ENCODE data around the gene CYBA.
A peak's percentile ranks its signal among the peaks of the same experiment; 100 is the strongest.
"Not testable (repeated sequence)": the region's sequence is repeated elsewhere in the genome, so short reads cannot be mapped to it uniquely, and the experiment has no call there.

CYBA gene

DNA sequence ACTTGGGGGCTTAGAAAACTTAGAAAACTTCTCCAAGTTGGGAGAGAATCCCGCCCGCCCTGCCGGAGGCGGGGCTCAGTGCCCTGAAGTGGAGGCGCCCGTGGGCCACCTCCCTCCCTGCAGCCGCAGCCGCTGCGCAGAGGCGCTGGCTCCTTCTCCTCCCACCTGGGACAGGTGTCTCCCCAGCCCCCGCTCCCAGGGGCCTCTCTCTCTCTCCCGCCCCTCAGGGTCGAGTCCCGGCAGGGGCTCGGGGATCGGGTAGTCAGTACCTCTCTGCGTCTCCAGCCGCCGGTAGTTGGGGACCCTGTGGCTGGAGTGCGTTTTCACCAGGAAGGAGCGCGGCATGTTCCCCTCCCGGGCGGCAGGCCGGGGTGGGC, 35.2 kb upstream of the CYBA start:
- DNase-seq = no peak

DNA sequence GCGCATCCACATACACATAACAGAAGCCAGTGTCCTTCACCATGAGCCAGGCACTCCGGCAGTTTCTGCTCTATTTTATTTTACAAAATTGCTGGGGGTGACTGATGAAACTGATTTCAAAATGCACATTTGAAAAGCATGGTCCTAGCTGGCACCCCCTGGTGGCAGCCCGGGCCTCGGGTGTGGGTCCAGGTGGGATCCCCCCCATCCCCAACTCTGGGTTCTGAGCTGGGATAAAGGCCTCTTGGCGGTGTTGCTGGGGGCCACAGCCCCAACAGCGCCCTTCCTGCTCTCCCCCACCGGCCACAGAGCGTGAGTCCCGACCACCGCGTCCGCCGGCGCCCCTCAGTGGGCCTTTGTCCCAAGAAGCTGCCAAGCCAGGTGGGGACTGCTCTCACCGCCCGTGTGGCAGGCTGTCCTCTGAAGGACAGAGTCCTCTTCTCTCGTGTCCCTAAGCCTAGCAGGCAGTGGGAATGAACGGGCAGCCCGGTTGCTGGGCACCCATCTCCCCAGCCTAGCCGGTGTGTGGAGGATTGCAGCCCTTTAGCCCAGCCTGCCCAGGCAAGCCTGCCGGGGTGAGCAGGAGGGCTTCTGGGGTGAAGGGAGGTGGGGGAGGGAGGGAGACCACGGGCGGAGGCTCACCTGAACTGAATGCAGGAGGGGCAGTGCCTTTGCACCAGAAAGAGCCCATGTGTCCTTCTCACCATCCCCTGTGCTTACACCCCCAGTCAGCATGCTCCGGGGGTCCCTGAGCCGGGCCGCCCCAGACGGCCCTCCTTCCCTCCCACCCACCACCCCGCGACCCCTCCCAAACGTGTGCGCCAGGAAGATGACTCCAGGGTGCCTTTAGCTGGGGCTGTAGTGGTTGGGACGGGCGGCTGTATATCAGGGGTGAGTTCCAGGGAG, 34.6 kb upstream of the CYBA start:
- peak; percentile 98 for DNase-seq

DNA sequence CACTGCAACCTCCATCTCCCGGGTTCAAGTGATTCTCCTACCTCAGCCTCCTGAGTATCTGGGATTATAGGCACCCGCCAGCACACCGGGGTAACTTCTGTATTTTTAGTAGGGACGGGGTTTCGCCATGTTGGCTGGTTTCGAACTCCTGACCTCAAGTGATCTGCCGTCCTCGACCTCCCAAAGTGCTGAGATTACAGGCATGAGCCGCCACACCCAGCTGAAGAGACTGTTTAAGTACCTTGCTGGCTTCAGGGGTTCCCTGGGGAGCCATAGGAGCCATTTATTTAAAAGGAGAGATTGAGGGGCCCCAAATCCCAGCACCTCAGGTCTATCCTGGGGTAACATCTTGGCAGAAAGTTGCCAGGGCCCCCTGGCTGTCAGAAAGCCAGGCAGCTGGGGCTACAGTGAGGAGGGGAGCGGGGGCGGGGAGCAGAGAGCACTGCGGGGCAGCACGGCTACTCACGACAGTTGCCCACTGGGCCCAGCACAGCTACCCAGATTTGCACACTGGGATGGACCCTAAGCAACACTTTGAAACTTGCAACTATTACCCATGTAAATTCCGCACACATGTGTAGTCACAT, 33.8 kb upstream of the CYBA start:
- DNase-seq = no peak

DNA sequence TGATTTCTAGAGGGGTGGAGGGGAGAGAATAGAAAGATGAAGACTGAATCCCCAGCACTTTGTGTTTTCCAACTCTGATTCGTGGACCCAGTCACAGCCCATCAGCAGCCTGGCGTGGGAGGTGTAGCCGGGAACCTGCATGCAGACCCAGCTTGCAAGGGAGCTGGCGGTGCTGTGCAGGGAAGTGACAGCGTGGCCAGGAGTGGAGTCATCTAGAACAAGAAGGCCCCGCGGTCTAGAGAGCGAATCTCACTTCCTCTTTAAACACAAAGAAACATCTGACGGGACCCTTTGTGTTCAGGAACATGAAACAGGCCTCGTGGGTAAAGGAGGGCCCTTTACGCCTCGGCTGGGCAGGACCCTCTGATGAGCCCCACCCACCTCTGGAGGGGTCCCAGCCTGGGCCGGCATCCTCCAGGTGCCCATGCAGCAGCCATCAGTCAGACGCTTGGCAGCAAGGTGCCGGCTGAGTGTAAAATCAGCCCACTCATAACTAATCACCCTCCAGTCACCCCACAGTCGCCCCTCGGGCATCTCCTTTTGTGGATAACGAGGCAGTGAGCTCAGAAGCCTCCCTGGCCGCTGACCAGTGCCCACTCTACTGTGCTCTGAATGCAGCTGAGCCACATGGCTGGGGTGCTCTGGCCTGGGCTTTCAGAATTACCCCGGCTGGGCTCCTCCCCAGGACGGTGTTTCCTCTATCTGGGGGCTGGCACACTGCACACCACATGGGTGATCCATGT, 31.0 kb upstream of the CYBA start:
- no peak for DNase-seq

DNA sequence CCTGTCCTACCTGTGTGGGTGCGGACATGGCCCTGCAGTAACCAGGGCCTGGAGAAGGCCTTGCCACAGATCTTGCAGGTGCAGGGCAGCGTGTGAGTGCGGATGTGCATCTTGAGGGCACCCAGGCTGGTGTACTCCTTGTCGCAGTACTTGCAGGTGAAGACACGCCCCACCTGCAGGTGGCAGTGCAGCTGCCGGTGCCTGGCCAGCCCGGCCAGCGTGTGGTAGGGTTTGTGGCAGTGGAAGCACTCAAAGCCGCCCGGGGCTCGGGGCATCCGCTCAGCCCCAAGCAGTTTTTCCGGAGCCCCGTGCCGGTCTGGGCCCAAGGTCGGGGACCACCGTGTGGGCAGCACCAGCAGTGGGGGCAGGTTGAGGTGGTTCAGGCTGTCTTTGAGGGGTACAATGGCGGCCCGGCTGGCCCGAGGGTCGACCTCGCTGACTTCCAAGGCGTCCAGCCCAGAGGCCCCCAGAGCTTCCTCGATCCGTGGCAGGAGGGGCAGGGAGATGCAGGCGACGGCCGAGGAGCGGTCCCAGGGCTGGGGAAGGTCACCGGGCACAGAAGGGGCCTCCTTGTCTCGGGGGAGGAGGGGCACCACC, 30.3 kb upstream of the CYBA start:
- DNase-seq = peak; percentile 91

DNA sequence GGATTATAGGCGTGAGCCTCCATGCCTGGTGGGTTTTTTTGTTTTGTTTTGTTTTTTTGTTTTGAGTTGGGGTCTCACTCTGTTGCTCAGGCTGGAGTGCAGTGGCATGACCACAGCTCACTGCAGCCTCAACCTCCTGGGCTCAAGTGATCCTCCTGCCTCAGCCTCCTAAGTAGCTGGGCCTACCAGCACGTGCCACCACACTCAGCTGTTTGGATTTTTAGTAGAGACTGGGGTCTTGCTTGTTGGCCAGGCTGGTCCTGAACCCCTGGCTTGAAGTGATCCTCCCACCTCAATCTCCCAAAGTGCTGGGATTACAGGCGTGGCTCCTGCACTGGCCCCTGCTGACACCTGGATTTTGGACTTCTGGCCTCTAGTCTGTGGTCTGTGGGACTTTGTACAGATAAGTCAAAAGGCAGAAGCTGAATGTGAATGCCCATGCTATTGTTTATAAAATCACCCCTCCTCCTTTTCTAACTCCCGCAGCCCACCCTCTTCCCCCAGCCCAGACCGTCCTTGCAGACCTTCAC, 29.8 kb upstream of the CYBA start:
- DNase-seq = no peak

DNA sequence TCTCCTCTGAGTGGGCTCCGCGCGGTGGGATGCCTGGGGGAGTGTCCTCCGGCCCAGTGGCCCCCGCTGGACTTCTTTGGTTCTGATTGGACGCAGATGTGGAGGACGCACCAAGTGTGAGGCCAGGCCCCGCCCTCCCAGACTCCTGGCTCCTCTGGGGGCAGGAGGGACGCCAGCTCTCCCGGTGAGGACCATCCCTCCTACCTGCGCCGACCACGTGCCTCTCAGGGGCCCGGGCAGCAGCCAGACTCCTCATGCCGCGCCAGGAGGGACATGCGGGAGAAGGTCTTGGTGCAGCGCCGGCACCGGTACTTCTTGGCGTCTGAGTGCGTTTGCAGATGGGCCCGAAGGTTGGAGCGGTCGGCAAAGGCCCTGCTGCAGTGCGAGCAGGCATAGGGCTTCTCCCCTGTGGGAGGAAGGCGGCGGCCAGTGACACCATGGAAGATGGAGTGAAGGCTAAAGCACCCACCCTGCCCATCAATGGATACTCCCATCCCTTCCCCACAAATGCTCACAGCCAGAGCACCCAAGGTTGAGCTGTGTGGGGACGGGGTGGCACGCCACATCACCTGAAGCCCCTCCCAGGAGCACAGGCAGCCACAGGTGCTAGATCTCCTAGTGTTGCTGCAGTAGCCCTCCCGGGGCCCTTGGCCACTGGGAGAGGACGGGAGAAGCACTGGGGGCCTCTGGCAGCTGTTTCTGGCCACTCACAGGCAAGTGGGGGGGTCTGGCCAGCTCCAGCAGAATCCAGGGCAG, 27.5 kb upstream of the CYBA start:
- DNase-seq = no peak

DNA sequence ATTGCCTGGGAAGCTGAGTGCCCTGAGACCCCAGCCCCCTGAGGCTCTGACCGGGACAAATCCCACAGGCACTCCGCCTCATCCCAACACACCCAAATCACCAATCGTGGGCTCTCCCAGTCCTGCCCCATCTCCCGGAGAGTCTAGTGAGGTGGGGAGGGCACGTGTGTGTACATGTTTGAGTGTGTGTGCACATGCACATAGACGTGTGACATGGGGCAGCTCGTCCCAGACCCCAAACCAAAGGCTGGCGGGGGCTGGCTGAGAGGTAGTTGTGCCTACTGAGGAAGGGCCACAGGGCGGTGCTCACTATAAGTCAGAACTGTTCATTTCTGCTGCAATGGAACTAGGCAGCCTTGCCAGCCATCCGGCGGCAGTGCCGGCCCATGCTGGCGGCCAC, 26.9 kb upstream of the CYBA start:
- DNase-seq = no peak

DNA sequence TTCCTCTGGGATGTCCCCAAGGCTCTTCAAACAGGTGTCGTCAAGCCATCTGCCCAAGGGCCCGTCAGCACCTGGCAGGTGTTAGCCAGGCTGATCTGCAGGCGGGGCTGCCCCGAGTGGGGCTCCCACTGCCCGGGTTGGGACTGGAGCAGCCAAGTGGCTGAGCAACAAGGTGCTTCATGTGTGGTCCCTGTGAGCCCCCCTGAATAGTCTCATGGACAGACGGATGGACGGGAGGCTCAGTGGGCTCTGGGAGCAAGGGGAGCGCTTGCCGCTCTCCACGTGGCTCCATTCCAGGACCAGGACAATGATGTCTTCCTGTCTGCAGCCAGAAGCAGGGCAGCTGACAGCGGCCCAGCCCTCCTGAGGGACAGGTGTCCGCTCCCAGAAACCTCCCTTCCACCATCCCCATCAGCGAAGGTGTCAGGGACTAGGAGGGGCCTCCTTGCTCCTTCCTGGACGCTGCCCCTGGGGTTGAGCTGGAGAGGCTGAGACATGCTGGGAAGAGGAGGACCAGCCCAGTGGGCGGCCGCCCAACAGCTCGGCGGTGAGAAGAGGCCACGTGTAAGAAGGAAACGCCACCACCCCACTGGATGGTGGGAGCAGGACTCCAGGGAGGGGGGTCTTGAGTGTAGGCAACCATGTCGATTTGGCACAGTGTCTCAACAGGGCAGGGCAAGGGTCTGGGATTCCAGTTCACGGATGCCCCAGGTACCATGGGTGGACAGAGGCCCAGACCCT, 25.8 kb upstream of the CYBA start:
- DNase-seq = no peak

DNA sequence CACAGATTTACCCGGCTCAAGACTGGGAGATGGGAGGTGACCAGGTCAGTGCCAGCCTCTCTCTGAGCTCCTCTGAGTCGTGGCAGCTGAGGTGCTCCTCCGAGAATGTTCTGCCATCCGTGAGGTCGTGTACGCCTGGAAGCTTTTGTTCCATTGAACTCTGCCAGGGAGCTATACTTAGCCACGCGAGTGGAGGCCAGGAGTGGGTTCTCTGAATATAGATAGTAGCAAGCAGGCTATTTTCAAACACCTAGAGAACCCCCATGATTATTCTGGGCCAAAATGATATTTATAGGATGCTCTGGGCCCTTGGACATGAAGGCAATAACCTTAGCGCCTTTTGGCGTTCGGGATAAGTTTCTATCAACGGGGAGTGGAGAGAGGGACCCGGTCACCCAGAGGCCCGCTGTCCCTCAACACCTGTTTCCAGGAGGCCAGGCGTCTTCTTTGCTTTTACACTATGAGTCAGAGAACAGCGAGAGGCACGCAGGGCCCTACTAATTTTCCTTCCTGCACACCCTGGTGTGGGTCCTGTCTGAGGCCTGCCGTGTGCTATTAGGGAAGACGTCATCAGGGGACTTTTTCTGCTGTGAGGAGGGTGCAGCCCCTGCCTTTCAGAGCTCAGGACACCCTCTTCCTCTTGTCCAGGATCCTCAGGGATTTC, 23.0 kb upstream of the CYBA start:
- no peak for DNase-seq

DNA sequence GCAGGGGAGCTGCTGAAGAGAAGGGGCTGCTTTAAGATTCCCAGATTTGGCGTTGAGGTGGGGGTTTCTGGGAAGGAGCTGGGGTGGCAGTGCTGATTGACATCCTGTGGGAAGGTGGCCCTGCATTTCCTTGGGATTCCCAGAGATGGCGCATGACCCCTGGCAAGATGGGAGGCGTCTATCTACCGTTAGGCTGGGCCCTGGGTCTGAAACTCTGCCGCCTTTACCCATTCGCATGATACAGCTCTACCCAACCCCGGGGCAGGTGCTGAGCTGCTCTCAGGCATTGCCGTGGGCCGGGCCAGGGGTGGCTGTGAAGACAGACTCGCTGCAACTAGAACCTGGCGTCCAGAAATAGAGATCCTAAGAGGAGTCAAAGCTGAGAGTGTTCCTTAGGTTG, 21.9 kb upstream of the CYBA start:
- no peak for DNase-seq

DNA sequence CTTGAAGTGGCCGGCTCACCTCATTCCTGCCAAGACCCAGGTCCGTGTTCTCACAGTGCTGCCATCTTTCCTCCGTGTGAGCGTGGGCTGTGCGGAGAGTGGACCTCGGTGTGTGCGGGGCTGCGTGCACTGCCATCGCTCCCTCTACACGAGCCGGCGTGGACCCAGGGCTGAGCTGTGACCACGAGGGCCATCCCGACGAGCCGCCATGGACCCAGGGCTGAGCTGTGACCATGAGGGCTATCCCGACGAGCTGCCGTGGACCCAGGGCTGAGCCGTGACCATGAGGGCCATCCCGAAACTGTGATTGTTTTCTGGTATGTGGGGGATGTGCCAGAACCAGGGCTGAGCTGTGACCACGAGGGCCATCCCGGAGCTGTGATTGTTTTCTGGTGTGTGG, 21.0 kb upstream of the CYBA start:
- no peak for DNase-seq

DNA sequence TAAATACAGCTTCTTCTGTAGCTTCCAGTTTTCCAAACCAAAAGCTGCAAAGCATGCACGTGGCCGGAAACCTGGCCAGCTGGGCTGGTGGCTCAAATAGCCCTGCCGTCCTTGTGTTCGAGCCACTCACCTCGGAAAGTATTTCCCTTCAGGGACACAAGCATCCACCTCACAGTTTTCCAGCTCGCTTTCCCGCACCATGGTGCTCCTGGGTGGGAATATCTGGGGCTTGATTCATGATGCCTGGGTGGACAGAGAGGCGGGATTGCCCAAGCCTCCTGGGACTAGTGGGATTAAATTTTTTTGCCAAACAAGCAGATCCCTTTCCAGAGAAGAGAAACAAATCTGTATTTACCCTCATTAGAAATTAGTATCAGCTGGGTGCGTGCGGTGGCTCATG, 19.1 kb upstream of the CYBA start:
- DNase-seq = no peak

DNA sequence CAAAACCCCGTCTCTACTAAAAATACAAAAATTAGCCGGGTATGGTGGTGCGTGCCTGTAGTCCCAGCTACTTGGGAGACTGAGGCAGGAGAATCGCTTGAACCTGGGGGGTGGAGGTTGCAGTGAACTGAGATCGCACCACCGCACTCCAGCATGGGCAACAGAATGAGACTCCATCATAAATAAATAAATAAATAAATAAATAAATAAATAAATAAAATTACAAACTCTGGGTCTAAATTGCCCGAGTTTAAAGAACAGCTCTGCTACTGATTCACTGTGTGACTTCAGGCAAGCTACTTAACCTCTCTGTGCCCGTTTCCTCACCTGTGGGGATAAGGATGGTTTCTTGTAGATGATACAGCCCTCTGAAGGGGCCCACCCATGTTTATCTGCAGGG, 18.6 kb upstream of the CYBA start:
- DNase-seq = not testable (repeated sequence)

DNA sequence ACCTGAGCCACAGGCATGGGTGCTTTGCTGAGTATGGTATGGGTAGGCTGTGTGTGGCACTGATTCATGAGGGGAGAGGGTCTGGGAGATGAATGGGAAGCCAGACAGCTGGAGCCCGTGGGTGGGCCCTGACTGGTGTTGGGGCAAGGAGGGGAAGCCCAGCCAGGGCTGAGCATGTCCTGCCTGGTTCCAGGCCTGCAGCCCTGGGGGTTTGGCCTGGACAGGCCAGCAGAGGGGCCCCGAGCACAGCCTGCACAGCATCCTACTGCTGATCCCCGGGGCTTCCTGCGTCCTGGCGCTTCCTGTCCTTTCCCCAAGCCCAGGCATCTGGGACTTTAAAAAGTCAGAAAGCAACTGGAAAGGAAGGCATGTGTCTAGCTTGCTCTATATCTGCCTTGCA, 16.6 kb upstream of the CYBA start:
- DNase-seq = no peak

DNA sequence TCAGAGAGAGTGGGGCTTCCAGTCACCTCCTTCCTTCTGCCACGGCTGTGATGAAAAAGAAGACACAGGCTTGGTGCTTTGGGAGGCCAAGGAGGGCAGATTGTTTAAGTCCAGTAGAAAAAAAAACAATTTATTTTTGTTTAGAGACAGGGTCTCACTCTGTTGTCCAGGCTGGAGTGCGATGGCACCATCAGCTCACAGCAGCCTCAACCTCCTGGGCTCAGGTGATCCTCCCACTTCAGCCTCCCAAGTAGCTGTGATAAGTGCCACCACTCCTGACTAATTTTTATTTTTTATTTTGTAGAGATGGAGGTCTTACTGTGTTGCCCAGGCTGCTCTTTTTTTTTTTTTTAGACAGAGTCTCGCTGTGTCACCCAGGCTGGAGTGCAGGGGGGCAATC, 14.7 kb upstream of the CYBA start:
- no peak for DNase-seq

DNA sequence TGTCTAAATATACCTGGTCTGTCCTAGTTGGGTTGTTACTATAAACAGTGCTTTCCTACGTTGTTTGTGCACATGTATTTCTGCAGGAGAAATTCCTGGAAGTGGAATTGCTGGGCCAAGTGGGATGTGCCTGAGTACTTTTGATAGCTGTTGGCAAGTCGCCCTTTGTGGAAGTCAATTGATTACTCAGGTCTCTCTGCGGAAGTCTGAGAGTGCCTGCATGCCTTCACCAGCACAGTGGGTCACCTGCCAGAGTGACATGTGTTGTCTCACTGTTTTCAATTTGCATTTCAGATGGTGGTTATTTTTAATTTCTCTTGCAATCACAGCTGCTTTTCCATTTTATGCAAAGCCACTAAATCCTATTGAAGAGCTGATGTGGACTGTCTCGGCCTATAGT, 14.3 kb upstream of the CYBA start:
- DNase-seq = no peak

DNA sequence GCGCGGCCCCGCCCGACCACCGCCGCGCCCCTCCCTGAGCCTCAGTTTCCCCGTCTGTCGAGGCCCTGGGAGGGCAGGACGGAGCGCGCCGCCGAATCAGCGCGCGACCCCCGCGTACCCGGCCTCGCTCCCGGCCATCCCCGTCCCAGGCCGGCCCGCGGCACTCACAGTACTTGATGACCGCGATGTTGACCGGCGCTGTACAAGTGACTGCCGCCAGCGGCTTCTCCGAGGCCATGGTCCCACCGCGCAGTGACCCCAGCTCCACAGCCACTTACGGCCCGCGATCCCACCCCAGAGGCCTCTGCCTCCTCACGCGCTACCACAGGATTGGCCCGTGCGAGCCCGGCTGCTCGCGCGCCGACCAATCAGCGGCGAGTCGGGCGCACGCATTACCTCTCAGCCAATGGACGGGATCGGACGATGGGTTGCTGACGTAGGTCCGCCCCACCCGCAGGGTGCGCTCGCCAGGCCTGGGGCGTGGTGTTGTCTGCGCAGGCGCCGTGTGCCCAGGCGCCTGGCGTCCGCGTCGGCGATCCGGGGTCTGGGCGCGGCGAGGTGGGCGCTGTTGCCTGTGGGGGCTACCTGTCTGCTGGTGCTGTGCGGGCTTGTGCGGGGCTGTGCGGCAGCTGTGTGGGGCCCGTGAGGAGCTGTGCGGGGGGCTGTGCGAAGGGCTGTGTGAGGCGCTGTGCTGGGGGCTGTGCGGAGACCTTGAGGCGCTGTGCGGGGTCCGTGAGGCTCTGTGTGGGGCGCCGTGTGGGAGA, 12.2 kb upstream of the CYBA start, which contains the start of gene MVD:
TSS of gene MVD (minus strand) at position 249 of the 764 bp plus-strand sequence. CDS start at position 238, 11 bp downstream.
- peak; percentile 99 for DNase-seq

DNA sequence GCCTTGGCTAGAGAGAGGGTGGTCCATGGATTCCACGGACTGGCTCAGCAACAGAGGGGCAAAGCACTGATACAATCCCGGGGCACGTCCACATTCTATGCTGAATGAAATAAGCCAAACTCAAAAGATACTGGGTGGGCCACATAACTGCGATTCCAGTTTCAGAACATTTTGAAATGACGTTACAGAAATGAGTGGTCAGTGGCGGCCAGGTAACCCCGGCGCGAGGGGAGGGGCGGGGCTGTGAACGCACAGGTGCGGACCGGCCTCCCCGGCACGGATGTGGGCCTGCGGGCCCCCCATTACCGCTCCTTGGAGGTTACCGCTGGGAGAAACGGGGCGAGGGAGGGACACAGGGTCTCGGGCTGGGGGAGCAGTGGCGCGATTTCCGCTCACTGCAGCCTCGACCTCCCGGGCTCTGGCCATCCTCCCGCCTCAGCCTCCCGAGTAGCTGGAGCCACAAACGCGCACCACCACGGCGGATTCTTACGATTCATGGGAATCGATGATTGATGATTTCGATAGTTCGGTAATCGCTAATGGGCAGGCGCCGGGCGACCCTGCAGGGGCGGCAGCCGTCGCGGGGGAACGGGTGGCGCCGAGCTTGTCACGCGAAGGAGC, 11.5 kb upstream of the CYBA start:
- no peak for DNase-seq

DNA sequence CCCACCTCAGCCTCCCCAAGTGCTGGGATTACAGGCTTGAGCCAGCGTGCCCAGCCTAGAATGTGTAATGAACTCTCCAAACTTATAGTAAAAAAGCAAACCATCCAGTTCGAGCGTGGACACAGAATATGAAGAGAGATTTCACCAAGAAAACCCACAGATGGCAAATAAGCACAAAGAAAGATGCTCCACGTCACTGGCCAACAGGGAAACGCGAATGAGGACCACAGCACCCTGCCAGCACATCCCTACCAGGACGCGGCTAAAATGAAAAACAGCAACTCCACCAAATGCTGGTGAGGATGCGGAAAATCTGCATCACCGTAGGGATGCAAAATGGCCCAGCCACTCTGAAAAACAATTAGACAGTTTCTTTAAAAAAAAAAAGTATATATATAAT, 10.6 kb upstream of the CYBA start:
- DNase-seq = no peak
